OCI-LY1 (cell line): ENCODE measurements around the gene WASHC2A.
"Not testable (repeated sequence)": the region's sequence is repeated elsewhere in the genome, so short reads cannot be mapped to it uniquely, and the experiment has no call there.

ENCODE experiments used
- EZH2 ChIP-seq: fragments of 200-600 bp; sonication (generic), shearing (Covaris generic); IDR thresholded peaks from 2 replicates; pipeline ENCODE4 v1.8.0; 2017; ENCODE audit warnings: borderline replicate concordance, mixed run types, mild to moderate bottlenecking, antibody characterized with exemption, low read length, moderate library complexity, mixed read lengths
- TF ChIP-seq, protein P1 (sequence below): fragments of 200-600 bp; sonication (generic), shearing (Covaris generic); IDR thresholded peaks from 2 replicates; pipeline ENCODE4 v1.5.1; 2017; ENCODE audit warnings: mild to moderate bottlenecking, antibody characterized with exemption, low read length, moderate library complexity, mixed read lengths

DNA sequence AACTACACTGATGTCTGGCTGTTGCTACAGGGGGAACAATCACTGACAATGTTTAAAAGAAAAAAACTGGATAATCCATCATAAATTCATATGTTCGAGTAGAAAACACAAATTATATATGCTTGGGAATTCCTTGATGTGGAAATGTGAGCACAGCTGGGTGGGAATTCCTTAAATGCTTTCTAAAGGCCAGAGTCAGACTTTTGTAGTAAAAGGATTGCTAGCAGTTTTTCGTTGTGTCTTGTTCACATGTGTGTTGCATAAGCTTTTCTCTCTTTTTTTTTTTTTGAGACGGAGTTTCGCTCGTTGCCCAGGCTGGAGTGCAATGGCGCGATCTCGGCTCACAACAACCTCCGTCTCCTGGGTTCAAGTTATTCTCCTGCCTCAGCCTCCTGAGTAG is 21.3 kb upstream of the WASHC2A start:
- TF ChIP-seq, protein P1, sequence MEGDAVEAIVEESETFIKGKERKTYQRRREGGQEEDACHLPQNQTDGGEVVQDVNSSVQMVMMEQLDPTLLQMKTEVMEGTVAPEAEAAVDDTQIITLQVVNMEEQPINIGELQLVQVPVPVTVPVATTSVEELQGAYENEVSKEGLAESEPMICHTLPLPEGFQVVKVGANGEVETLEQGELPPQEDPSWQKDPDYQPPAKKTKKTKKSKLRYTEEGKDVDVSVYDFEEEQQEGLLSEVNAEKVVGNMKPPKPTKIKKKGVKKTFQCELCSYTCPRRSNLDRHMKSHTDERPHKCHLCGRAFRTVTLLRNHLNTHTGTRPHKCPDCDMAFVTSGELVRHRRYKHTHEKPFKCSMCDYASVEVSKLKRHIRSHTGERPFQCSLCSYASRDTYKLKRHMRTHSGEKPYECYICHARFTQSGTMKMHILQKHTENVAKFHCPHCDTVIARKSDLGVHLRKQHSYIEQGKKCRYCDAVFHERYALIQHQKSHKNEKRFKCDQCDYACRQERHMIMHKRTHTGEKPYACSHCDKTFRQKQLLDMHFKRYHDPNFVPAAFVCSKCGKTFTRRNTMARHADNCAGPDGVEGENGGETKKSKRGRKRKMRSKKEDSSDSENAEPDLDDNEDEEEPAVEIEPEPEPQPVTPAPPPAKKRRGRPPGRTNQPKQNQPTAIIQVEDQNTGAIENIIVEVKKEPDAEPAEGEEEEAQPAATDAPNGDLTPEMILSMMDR, result not testable (repeated sequence)
- not testable (repeated sequence) for TF ChIP-seq EZH2
